Left renal pelvis (tissue), 4 donors: ENCODE results near the gene ZNF383. TPM values are rescaled to one million over a fixed set of nuclear protein-coding genes. Genes with fewer than 3 reads are reported as not detected.
"Not testable (repeated sequence)": the region's sequence is repeated elsewhere in the genome, so short reads cannot be mapped to it uniquely, and the experiment has no call there.

Source experiments
- DNase-seq, 4 donors: peaks; one replicate each; pipeline ENCODE4 v3.0.0-alpha.2; 2013; ENCODE audit warnings: low read depth in 4 of 4, low spot score in 3 of 4
- polyA plus RNA-seq, 4 donors: library from polyadenylated mRNA; unstranded; fragments of 120-200 nt; gene quantifications; one replicate each; pipeline ENCODE4 v1.2.1, GENCODE V29; 2013; ENCODE audit not compliant: insufficient read length in 4 of 4

Gene ZNF383
- polyA plus RNA-seq, 4 donors: 12.0 to 13.6 (median 13.0) TPM

DNA sequence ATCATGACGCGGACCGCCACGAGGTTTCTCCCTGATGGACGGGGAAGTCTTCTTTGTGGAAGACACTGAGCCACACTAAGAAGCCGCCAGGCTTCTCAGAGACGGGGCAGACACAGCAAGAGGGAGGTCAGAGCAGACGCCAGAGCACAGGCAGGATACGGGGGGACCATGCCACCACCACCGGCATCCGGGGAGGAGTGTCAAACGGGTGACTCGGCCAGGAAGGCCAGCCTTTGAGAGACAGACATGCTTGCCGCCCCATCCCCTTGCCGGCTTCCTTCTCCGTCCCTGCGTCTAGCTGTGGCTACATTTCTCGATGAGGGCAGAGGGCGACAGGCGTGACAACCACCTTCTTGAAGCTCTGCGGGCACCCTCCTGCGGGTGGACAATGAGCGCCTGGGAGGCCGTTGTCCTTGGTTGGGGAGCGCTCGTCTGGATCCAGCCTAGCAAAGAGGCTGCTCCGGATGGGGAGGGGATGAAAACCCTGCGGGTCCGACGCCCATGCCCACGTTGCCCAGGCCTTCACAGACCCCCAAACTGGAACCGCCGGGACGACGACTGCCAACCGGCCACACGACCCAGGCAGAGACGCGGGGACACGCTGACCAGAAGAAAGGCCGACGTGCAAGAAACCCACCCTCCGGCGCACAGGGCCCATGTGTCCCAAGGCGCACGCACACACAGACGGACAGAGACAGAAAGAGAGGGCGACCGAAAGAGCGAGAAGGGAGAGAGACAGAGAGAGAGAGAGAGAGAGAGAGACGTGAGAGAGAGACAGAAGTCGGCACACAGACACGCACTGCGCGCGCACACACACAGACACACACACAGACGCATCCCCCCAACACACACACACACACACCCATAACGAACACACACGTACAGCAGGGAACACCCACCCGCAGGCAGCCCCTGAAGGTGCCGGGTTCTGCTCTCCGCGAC, 75.3 kb downstream of the ZNF383 start:
- not testable (repeated sequence) for DNase-seq

DNA sequence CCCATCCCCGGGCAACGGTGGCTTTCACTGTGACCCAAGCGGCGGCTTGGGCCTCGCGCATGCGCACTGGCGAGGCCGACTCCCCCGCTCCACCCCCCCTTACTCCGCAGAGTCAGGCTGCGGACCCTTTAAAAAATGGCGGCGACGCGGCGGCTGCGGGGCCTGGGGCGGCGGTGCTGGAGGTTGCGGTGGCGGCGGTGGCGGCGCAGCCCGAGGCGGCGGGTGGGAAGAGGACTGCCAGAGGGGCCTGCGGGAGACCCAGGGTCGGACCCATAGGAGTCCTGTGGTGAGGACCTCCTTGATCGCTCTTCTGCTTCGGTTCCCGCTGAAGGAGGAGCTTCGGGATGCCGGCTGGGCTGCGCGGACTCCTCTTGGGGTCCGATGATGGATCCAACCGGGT, 76.2 kb downstream of the ZNF383 start:
- DNase-seq: not testable (repeated sequence)

Other genes starting within 250 kb of the ZNF383 start
- 10 to 100 TPM; 21.4 to 25.9 (median 22.3) TPM for gene ZNF420, start 139.8 kb upstream of the ZNF383 start, polyA plus RNA-seq
- 10 to 100 TPM; 14.9 to 19.7 (median 16.5) TPM for gene ZNF585A, start 45.5 kb upstream of the ZNF383 start, polyA plus RNA-seq
- gene ZNF585B, start 7.7 kb upstream of the ZNF383 start, polyA plus RNA-seq: 10 to 100 TPM; 16.7 to 19.9 (median 17.5) TPM
- 10 to 100 TPM in 3 of 4 donors, 1 to 10 TPM in 1; 9.2 to 14.8 (median 10.5) TPM for gene ZNF527, start 152.9 kb downstream of the ZNF383 start, polyA plus RNA-seq
- gene ZNF569, start 249.2 kb downstream of the ZNF383 start, polyA plus RNA-seq: 10 to 100 TPM in 3 of 4 donors, 1 to 10 TPM in 1; 10.0 to 17.7 (median 12.1) TPM